GM13976 (cell line): Measurements from ENCODE around the gene FZR1.

ENCODE experiments used
- DNase-seq: peaks from one replicate; pipeline ENCODE4 v3.0.0; 2012; ENCODE audit warnings: low spot score
- CTCF ChIP-seq: IDR thresholded peaks from 2 replicates; pipeline ENCODE4 v1.5.1; 2012; ENCODE audit warnings: borderline replicate concordance, mild to moderate bottlenecking; ENCODE audit not compliant: insufficient read depth; ENCODE audit errors: extremely low read depth, missing control alignments, control extremely low read depth
- in situ Hi-C: fragments of 300-500 bp; cut with MboI; formaldehyde crosslinking; loops from one replicate; pipeline ENCODE4 v1.12.0; 2022; ENCODE audit warnings: low sequenced_read_pairs, mixed read lengths, inconsistent platforms; ENCODE audit not compliant: unreplicated experiment

Gene FZR1

GRCh38 chr19:3505598-3506383 is at the start of gene FZR1:
Gene FZR1 (plus strand): TSS chr19:3506311. CDS start chr19:3522990, 16,679 bp downstream.
- in situ Hi-C loops = no loop called here
- TF ChIP-seq CTCF = no peak
- peak; percentile 100 for DNase-seq

DNA sequence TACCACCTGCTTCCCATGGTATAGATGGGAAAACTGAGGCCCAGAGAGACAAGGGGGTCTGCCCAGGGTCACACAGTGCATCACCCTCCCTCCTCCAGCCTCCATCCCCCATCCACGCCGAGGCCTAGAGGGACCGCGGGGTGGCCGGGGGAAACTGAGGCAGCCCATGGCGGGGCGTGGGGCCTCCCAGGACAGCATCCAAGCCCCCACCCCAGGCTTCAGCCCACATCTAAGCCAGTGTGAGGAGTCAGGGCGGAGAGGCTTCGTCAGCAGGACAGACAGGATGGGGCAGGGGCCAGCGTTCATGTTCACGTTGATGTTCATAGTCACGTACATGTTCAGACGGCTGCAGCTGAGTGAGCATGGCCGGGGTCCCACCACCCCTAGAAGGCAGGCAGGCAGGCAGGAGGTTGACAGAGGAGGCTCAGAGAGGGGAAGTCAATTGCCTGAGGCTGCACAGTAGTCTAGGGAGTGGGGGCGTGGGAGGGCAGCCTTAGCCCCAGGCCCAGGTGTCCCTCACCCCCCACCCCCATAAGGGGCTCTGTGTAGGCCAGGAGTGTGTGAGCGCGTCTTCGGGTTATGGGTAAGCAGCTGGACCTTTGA is 49.1 kb upstream of the FZR1 start:
- in situ Hi-C loops = no loop called here
- no peak for TF ChIP-seq CTCF
- DNase-seq = no peak

GRCh38 chr19:3457528-3458228 is 48.4 kb upstream of the FZR1 start:
- TF ChIP-seq CTCF = no peak
- in situ Hi-C loops = no loop called here
- DNase-seq = no peak

DNA sequence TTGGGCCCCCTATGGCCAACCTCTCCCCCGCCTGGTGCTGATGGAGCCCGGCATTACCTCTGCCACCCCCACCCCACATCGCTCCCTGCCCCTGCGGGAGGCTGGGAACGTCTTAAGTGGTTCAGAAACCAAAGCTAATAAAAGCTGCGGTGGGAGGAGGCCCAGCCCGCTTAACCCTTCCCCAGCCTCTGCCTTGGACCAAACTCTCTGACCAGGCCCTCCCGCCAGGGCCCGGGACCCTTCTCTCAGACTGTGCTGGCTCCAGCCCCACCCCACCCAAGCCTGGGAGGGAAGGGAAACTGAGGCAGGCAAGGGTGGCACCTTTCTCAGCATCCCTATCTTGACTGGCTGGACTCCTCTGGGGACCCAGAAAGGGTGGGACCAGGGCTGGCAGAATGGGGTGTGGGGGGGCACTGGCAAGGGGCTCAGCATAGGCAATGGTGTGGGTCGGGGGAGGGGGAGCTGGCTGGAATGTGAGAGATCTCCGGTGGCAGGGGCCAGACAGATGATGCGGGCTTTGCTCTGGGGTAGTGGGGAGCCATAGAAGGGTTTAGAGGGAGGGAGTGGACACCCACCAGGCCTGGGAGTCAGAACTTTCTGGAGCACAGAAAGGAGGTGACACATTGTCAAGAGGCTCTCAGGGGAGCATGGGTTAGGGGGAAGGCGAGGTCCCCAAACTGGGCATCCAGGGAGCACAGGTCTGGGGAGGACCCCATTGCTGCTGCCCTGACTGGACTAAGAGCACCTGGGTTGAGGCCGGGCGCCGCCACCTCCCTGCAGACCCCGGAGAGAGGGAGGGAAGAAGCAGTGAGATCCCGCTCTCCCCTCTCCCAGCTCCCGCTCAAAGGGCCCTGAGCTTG is 47.7 kb upstream of the FZR1 start:
- in situ Hi-C loops = no loop called here
- TF ChIP-seq CTCF = no peak
- DNase-seq = no peak

DNA sequence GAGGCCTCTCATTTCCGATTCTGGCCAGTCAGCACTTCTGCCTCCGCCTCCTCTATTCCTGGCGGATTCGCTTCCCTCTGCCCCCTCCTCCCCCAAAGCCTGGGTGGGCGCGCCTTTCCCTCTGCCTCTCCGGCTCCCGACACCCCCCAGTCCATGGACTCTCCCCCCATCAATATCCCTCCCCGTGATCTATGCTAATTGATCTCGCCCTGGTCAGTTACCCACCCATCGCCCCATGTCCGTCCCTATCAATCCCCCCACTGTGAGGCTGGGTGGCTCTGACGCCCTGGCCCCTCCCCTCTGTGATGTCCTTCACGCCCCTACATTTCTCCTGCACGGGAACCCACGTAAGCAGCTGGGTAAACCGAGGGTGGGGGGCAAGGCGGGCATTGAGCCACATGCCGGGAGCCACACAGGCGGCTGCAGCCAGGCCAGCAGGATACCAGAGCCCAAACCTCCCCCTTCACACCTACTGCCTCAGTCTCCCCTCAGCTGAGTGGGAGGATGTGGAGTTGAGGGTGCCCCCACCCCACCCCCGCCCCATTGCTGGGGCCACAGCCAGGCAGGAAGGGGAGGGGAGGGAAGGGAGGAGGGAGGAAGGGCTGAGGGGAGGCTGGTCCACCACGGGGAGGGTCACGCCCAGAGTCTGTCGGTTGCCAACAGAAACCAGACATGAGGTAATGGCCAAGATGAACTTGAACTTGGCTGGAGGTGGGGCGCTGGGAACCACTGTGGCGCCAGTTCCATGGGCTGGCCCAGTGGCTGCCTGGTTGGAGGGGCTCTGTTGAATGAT is 46.8 kb upstream of the FZR1 start:
- no peak for DNase-seq

More for the DNA sequence above, 46.8 kb upstream of the FZR1 start:
- in situ Hi-C loops = no loop called here
- no peak for TF ChIP-seq CTCF
